ENCODE measurements around the gene KCTD4.

Gene KCTD4

GRCh38 chr13:45168555-45168930 lies 32.3 kb downstream of the KCTD4 start:
- no peak for DNase-seq

GRCh38 chr13:45167611-45168554 lies 33.0 kb downstream of the KCTD4 start:
- no peak for DNase-seq

GRCh38 chr13:45166858-45167257 lies 34.0 kb downstream of the KCTD4 start:
- DNase-seq, result no peak

- no peak for DNase-seq
Measured at GRCh38 chr13:45162821-45163220, 38.0 kb downstream of the KCTD4 start.

DNA sequence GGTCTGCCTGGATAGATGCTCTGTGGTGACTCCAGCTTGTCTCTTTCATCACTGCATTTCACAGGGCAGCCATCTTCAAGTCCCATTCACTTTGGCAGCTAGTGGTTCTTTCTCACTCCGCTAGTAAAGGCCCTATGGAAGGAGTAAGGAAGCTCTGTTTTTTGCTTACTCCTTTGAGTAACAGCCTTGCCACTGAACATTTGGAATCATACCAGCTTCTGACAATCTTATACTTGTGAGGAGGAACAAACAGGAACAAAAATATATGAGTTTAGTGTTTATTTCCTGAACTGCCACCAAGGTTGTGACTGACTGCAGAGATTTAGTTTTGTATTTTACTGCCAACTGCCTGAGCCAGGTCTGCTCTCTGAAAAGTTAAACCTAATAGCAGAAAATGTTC lies 38.7 kb downstream of the KCTD4 start:
- DNase-seq, result no peak

- DNase-seq, result no peak
Measured at GRCh38 chr13:45156565-45157361, 44.1 kb downstream of the KCTD4 start.

DNA sequence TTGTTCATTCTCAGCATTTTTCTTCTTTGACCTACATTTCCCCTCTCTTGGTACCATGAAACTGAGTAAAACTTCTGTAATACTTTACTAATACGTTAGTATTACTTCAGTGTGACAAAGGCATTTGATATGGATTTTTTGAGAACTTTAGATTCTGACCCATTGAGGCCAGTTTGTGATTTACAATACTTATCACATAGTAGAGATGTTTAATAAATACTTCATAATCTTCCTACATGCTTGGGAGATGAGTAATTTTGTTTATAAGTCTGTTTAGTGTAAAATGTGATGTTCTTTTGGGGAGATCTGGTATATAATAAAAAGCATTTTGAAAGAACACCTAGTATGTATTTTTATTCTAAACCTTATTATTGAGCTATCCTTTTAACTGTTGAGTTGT lies 50.9 kb downstream of the KCTD4 start:
- no peak for DNase-seq

DNA sequence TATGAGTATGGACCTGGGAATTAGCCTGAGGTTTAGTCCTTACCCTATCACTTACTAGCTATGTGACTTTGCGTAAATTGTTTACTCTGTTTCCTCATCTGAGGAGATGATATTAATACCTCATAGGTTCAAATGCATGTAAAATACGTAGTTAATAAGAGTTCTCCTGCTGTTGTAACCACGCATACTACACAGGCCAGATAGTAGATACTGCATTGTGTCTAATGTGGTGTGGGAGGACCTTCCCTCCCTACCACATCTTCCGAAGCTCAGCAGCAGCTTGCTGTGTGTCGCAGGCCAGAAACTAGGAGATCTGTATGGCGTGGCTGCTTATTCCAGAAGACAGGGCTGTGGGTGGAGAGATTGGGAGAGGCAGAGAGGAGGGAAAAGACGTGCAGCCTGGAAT lies 57.5 kb downstream of the KCTD4 start:
- no peak for DNase-seq

Measured in NCI-H510A (cell line).